Measurements from ENCODE around the gene FAM174C. TPM values are rescaled to one million over a fixed set of nuclear protein-coding genes. Genes with fewer than 3 reads are reported as not detected.

The FAM174C gene
- total RNA-seq, 4 donors from 2014 or later, result 37.4 to 76.7 (median 46.7) TPM

DNA sequence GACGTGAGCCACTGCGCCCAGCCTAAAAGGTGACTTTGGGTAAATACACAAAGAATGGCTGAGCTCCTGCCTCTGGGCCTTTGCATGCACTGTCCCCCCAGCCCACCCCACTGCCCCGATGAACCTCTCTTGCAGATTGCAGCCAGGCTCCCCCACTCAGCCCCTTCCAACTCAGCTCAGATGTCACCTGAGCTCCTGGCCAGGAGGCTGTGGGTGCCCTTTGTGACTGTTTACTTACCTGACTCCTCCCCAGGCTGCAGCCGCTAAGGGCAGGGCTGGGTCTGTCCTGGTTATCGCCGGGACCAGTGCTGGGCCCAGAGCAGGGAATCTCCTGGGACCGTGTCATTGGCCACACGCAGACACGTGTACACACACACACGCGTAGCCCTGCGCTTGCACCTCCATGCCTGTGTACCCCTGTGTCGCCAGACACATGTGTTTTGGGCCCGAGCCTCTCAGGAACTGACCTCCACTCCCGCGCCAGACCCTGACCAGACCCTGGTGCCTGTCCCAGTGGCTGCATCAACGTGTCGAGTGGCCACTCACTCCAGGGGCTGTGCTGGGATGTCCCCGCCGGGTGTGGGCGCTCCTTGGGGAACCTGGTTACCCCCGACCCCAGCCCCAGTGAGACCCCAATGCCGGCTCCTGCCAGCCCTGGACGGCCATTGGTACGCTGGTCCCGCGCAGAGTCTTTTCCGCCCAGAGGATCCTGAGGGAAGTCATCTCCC lies 29.0 kb downstream of the FAM174C start:
- TF ChIP-seq, protein P1, sequence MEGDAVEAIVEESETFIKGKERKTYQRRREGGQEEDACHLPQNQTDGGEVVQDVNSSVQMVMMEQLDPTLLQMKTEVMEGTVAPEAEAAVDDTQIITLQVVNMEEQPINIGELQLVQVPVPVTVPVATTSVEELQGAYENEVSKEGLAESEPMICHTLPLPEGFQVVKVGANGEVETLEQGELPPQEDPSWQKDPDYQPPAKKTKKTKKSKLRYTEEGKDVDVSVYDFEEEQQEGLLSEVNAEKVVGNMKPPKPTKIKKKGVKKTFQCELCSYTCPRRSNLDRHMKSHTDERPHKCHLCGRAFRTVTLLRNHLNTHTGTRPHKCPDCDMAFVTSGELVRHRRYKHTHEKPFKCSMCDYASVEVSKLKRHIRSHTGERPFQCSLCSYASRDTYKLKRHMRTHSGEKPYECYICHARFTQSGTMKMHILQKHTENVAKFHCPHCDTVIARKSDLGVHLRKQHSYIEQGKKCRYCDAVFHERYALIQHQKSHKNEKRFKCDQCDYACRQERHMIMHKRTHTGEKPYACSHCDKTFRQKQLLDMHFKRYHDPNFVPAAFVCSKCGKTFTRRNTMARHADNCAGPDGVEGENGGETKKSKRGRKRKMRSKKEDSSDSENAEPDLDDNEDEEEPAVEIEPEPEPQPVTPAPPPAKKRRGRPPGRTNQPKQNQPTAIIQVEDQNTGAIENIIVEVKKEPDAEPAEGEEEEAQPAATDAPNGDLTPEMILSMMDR (IDR thresholded peaks at IDR 0.05; ENCODE audit: low read depth), result no peak

DNA sequence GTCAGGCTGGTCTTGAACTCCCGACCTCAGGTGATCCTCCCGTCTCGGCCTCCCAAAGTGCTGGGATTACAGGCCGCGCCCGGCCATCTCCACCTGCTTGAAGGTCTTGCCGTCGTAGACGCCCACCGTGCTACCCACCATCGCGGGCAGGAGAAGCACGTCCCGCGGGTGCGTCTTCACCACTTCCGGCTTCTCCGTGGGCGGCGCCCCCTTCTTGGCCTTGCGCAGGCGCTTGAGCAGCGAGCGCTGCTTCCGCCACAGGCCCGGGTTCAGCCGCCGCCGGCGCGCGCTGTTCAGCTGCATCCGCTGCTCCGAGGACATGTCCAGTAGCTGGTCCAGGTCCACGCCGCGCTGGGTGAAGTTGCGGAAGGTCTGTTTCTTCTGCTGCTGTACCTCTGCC lies 32.0 kb downstream of the FAM174C start:
- TF ChIP-seq, protein P1 (IDR thresholded peaks at IDR 0.05; ENCODE audit: low read depth), result no peak

DNA sequence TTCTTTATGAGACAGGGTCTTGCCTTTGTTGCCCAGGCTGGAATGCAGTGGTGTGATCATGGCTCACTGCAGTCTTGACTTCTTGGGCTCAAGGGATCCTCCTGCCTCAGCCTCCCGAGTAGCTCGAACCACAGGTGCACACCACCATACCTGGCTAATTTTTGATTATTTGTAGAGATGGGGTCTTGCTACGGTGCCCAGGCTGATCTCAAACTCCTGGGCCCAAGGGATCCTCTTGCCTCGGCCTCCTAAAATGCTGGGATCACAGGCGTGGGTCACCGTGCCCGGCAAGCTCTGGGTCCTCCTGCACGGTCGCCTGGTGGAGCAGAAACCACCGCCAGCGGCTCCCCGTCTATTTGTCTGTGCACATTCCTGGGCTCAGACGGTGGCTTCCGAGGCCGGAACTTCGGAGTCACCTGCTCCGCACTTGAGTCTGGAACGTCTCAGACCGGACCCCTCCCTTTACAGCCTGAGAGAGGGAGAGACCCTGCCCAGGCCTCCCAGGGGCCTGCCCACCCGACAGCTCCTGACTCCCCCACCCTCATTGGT lies 32.5 kb downstream of the FAM174C start:
- TF ChIP-seq, protein P1 (IDR thresholded peaks at IDR 0.05; ENCODE audit: low read depth), result no peak

DNA sequence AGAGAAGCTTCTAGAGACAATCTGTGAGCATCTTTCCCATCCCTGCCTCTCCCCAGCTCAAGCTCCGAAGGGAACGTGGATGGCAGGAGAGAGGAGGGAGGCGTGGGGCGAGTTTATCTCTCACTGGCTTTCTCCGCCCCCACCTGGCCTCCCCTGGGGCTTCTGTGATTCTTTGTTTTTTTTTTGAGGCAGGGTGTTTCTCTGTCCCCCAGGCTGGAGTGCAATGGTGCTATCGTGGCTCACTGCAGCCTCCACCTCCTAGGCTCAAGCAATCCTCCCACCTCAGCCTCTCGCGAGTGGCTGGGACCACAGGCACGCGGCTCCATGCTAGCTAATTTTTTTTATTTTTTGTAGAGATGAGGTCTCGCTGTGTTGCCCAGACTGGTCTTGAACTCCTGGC lies 33.4 kb downstream of the FAM174C start:
- TF ChIP-seq, protein P1 (IDR thresholded peaks at IDR 0.05; ENCODE audit: low read depth), result no peak

DNA sequence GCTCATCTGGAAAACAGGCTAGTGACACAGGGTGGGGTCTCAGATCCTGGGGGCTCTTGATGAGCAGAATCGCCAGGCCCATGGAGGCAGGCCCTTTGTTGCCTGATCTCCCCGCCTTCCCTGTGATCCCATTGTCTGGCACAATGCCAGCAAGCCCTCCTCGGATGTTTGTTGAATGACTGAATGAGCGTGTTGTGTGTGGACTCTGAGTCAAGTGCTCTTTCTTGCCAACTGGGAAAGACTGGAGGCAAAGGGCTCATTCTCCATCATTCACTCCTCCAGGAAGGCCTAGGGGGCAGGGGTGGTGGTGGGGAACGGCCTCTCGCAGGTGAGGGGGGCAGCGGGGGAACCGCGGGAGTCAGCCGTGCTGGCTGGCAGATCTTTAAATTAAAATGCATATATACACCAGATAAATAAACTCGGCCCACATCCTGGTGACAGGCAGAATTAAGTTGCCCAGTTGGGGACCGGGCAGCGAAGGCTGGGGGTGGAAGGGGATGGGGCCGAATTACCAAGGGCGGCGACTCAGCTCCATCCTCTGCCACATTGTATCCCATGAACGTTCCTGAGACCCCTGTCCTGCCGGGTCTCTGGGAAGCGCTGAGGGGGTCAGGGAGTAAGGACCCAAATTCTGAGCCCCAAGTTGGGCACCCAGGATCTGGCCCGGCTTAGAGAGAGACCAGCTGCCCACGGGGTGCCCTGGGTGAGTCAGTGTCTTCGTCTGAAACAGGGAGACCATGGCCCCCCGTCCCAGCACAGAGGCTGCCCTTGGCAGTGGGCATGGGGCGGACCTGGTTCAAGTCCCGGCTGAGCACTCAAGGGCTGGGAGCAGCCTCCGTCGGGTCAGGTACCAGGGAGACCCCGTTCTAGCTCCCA lies 34.9 kb downstream of the FAM174C start:
- TF ChIP-seq, protein P1 (IDR thresholded peaks at IDR 0.05; ENCODE audit: low read depth), result no peak

DNA sequence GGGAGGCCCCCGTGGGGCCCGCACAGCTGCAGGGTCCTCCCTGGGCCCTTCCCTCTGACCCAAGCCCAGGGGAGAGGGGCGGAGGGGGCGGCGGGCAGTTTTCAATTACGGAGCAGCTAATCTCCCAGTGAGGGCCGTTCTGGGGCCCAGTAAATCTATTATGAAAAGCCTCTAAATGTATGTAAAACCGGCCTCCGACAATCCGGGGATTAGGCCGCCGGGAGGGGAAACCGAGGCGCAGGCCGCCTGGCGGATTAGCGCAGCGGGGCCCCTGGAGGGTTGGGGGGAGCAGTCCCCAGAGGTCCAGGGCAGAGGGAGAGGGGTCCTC lies 35.5 kb downstream of the FAM174C start:
- TF ChIP-seq, protein P1 (IDR thresholded peaks at IDR 0.05; ENCODE audit: low read depth), result no peak

DNA sequence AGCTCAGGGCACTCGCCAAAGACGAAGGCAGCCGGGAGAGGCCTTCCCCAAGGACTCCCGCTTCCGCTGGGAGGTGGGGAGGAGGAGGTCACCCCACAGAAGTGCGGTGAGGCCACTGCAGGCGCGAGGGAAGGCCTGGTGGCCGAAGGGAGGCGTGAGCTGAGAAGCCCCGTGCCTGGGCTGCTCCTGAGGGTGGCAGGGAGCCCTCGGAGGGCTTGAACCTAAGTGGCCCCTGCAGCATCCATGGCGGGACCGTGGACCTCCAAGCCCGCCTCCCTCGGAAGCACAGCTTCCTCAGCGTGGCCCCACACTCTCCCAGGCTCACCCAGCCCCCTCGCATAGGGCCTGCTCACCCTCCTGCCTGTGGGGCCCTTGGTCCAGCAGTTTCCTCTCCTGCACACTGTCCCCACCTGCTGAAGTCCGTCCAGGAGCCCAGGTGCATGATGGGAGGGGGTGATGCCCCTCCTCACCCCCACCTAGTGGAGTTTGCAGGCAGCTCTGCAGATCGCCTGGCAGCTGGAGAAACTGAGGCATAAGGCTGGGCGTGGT lies 36.3 kb downstream of the FAM174C start:
- TF ChIP-seq, protein P1 (IDR thresholded peaks at IDR 0.05; ENCODE audit: low read depth), result no peak
